Measurements from ENCODE around the gene TRAF2. TPM values are rescaled to one million over a fixed set of nuclear protein-coding genes. Genes with fewer than 3 reads are reported as not detected.

The TRAF2 gene
- total and polyA plus RNA-seq, 2 donors: 12.8 to 18.8 TPM

DNA sequence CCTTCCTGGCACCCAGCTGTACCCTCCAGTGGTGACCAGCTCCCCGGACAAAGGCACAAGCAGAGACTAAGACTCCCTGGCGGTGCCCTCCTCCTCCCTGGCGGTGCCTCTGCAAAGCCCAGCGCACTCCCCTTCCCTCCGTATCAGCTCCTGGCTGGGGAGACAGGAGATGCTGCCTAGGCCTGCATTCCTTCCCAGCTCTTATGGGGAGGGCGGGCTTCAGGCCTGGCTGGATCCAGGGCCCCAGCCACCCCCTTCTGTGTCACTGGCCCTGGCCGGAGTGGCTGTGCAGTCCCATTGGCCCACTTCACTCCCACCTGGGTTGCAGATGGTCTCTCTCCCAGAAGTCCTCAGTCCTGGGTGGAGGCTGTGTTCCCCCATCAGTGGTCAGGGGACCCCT, 72.2 kb downstream of the TRAF2 start:
- DNase-seq (ENCODE audit: low read depth in 6 of 9, low spot score in 9 of 9): no peak
- Histone ChIP-seq H3K27me3 (ENCODE audit: control insufficient read depth in 2 of 2, insufficient read depth in 1 of 2, low read length in 1 of 2) (no peaks in the 10 kb centered on the region), H3K4me3 (ENCODE audit: low read length in 2 of 2) (no peak overlapping the region), H3K9me3 (ENCODE audit: control insufficient read depth in 2 of 2, insufficient read depth in 1 of 2, low read length in 1 of 2) (peaks cover 0 to 7% of the 10 kb centered on the region in 2 donors), H3K27ac (ENCODE audit: low read depth in 1 of 2, low read length in 1 of 2) (no peak overlapping the region), H3K36me3 (ENCODE audit: control insufficient read depth in 2 of 2, insufficient read depth in 2 of 2, low read length in 1 of 2) (no peaks in the 10 kb centered on the region), H3K4me1 (ENCODE audit: control insufficient read depth in 2 of 2, insufficient read depth in 2 of 2, low read length in 2 of 2) (peaks cover 27 to 50% of the 10 kb centered on the region in 2 donors)
- 98% methylated on average over 7 of the region's 7 CpGs for WGBS

DNA sequence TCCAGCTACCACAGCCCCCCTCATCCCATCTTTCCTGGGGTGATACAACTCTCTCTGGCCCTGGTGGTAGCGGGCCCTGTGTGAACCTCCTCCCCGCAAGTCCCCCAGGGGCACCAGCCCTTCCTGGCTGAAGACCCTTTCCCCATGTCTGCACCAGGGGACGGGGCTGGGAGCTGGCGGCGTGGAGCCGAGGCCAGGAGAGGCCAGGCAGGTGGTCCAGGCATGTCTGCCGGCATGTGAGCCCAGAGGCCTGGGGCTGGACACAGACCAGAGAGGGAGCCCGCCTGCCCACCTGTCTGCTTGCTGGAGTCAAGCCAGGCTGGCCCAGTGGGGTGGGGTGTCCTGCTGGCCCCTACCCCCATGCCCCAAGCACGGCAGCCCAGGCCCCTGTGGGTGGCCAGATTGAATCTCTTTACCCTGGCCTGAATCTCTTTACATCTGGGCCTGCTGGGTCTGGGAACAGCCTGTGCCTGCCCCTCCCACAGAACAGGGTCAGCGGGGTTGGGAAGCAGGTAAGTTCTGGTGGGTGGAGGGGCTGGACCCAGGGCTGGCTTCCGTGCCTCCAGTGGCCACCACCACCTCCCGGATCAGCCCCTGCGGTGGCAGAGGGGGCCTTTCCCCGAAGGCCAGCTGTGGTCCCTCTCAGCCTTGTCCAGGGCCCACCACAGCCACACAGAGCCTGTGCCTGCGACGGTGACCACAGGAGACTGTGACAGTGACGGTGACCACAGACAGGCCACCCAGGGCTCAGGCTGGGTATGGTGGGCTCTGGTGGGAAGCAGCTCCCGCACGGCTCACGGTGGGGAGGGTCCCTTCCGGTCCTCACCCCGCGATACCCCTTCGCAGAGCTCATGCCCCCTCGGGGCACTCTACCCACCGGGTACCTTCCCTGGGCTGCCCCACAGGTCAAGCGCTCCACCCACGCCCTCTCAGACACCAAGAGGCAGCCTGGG, 72.9 kb downstream of the TRAF2 start:
- peak overlapping the region; percentile 68 to 84 for H3K27ac ChIP-seq (ENCODE audit: low read depth in 1 of 2, low read length in 1 of 2)
- H3K4me1 ChIP-seq (ENCODE audit: control insufficient read depth in 2 of 2, insufficient read depth in 2 of 2, low read length in 2 of 2): peaks cover 27 to 54% of the 10 kb centered on the region in 2 donors
- no peaks in the 10 kb centered on the region for H3K36me3 ChIP-seq (ENCODE audit: control insufficient read depth in 2 of 2, insufficient read depth in 2 of 2, low read length in 1 of 2)
- no peak for DNase-seq (ENCODE audit: low read depth in 6 of 9, low spot score in 9 of 9)
- 95% methylated on average over 28 of the region's 28 CpGs for WGBS
- H3K4me3 ChIP-seq (ENCODE audit: low read length in 2 of 2): no peak overlapping the region
- peaks cover 0 to 7% of the 10 kb centered on the region in 2 donors for H3K9me3 ChIP-seq (ENCODE audit: control insufficient read depth in 2 of 2, insufficient read depth in 1 of 2, low read length in 1 of 2)
- H3K27me3 ChIP-seq (ENCODE audit: control insufficient read depth in 2 of 2, insufficient read depth in 1 of 2, low read length in 1 of 2): no peaks in the 10 kb centered on the region

DNA sequence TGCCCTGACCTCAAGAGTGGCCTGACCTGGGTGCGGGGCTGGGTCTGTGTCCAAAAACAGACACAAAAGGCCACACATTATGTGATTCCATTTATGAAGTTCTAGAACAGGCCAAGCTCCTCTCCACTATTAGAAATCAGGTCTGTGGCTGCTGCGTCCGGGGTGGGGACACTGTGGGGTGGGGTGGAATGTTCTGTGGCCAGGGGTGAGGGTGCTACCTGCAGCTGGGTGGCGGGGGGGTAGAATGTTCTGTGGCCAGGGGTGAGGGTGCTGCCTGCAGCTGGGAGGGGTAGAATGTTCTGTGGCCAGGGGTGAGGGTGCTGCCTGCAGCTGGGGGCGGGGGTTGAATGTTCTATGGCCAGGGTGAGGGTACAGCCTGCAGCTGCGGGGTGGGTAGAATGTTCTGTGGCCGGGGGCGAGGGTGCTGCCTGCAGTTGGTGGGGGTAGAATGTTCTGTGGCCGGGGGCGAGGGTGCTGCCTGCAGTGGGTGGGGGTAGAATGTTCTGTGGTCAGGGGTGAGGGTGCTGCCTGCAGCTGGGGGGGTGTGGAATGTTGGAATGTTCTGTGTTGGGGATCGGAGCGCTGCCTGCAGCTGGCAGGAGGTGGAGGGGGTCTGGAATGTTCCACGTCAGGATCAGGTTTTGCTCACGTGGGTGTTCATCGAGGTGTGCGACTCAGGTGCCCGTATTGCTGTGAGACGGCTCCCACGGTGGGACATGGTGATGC, 74.1 kb downstream of the TRAF2 start:
- H3K27me3 ChIP-seq (ENCODE audit: control insufficient read depth in 2 of 2, insufficient read depth in 1 of 2, low read length in 1 of 2): no peaks in the 10 kb centered on the region
- no peak overlapping the region for H3K4me3 ChIP-seq (ENCODE audit: low read length in 2 of 2)
- 51% methylated on average over 19 of the region's 19 CpGs for WGBS
- H3K36me3 ChIP-seq (ENCODE audit: control insufficient read depth in 2 of 2, insufficient read depth in 2 of 2, low read length in 1 of 2): no peaks in the 10 kb centered on the region
- peak in 4 of 9 donors; percentile 37 to 65 (median 46) for DNase-seq (ENCODE audit: low read depth in 6 of 9, low spot score in 9 of 9)
- H3K9me3 ChIP-seq (ENCODE audit: control insufficient read depth in 2 of 2, insufficient read depth in 1 of 2, low read length in 1 of 2): peaks cover 0 to 7% of the 10 kb centered on the region in 2 donors
- H3K27ac ChIP-seq (ENCODE audit: low read depth in 1 of 2, low read length in 1 of 2): peak overlapping the region; percentile 76 to 84
- peaks cover 32 to 62% of the 10 kb centered on the region in 2 donors for H3K4me1 ChIP-seq (ENCODE audit: control insufficient read depth in 2 of 2, insufficient read depth in 2 of 2, low read length in 2 of 2)

GRCh38 chr9:136960938-136961275, 74.6 kb downstream of the TRAF2 start:
- H3K9me3 ChIP-seq (ENCODE audit: control insufficient read depth in 2 of 2, insufficient read depth in 1 of 2, low read length in 1 of 2): peaks cover 0 to 7% of the 10 kb centered on the region in 2 donors
- WGBS: 93% methylated on average over 15 of the region's 15 CpGs
- H3K27ac ChIP-seq (ENCODE audit: low read depth in 1 of 2, low read length in 1 of 2): peak overlapping the region; percentile 75 to 76
- peaks cover 36 to 65% of the 10 kb centered on the region in 2 donors for H3K4me1 ChIP-seq (ENCODE audit: control insufficient read depth in 2 of 2, insufficient read depth in 2 of 2, low read length in 2 of 2)
- H3K4me3 ChIP-seq (ENCODE audit: low read length in 2 of 2): no peak overlapping the region
- no peak for DNase-seq (ENCODE audit: low read depth in 6 of 9, low spot score in 9 of 9)
- H3K36me3 ChIP-seq (ENCODE audit: control insufficient read depth in 2 of 2, insufficient read depth in 2 of 2, low read length in 1 of 2): no peaks in the 10 kb centered on the region
- H3K27me3 ChIP-seq (ENCODE audit: control insufficient read depth in 2 of 2, insufficient read depth in 1 of 2, low read length in 1 of 2): peaks cover 0 to under 1% of the 10 kb centered on the region in 2 donors

- Histone ChIP-seq H3K4me3 (ENCODE audit: low read length in 2 of 2) (no peak overlapping the region), H3K9me3 (ENCODE audit: control insufficient read depth in 2 of 2, insufficient read depth in 1 of 2, low read length in 1 of 2) (peaks cover 0 to 7% of the 10 kb centered on the region in 2 donors), H3K27me3 (ENCODE audit: control insufficient read depth in 2 of 2, insufficient read depth in 1 of 2, low read length in 1 of 2) (peaks cover 0 to 3% of the 10 kb centered on the region in 2 donors), H3K27ac (ENCODE audit: low read depth in 1 of 2, low read length in 1 of 2) (peak overlapping the region; percentile 75 to 76), H3K36me3 (ENCODE audit: control insufficient read depth in 2 of 2, insufficient read depth in 2 of 2, low read length in 1 of 2) (no peaks in the 10 kb centered on the region), H3K4me1 (ENCODE audit: control insufficient read depth in 2 of 2, insufficient read depth in 2 of 2, low read length in 2 of 2) (peaks cover 40 to 71% of the 10 kb centered on the region in 2 donors)
- 91% methylated on average over 23 of the region's 23 CpGs for WGBS
- peak in 1 of 9 donors; percentile 27 for DNase-seq (ENCODE audit: low read depth in 6 of 9, low spot score in 9 of 9)
Observed at GRCh38 chr9:136961279-136962065, 75.2 kb downstream of the TRAF2 start.

GRCh38 chr9:136962163-136962562, 75.8 kb downstream of the TRAF2 start:
- H3K27ac ChIP-seq (ENCODE audit: low read depth in 1 of 2, low read length in 1 of 2): peak overlapping the region; percentile 25 to 75
- no peak overlapping the region for H3K4me3 ChIP-seq (ENCODE audit: low read length in 2 of 2)
- peaks cover 0 to 3% of the 10 kb centered on the region in 2 donors for H3K27me3 ChIP-seq (ENCODE audit: control insufficient read depth in 2 of 2, insufficient read depth in 1 of 2, low read length in 1 of 2)
- 99% methylated on average over 9 of the region's 9 CpGs for WGBS
- no peaks in the 10 kb centered on the region for H3K36me3 ChIP-seq (ENCODE audit: control insufficient read depth in 2 of 2, insufficient read depth in 2 of 2, low read length in 1 of 2)
- peaks cover 0 to 7% of the 10 kb centered on the region in 2 donors for H3K9me3 ChIP-seq (ENCODE audit: control insufficient read depth in 2 of 2, insufficient read depth in 1 of 2, low read length in 1 of 2)
- H3K4me1 ChIP-seq (ENCODE audit: control insufficient read depth in 2 of 2, insufficient read depth in 2 of 2, low read length in 2 of 2): peaks cover 40 to 72% of the 10 kb centered on the region in 2 donors
- no peak for DNase-seq (ENCODE audit: low read depth in 6 of 9, low spot score in 9 of 9)

- Histone ChIP-seq H3K36me3 (ENCODE audit: control insufficient read depth in 2 of 2, insufficient read depth in 2 of 2, low read length in 1 of 2) (no peaks in the 10 kb centered on the region), H3K27me3 (ENCODE audit: control insufficient read depth in 2 of 2, insufficient read depth in 1 of 2, low read length in 1 of 2) (peaks cover 0 to 3% of the 10 kb centered on the region in 2 donors), H3K27ac (ENCODE audit: low read depth in 1 of 2, low read length in 1 of 2) (peak overlapping the region in 1 of 2 donors; percentile 55), H3K9me3 (ENCODE audit: control insufficient read depth in 2 of 2, insufficient read depth in 1 of 2, low read length in 1 of 2) (peaks cover 0 to 7% of the 10 kb centered on the region in 2 donors), H3K4me3 (ENCODE audit: low read length in 2 of 2) (no peak overlapping the region), H3K4me1 (ENCODE audit: control insufficient read depth in 2 of 2, insufficient read depth in 2 of 2, low read length in 2 of 2) (peaks cover 40 to 72% of the 10 kb centered on the region in 2 donors)
- no peak for DNase-seq (ENCODE audit: low read depth in 6 of 9, low spot score in 9 of 9)
- WGBS: 95% methylated on average over 11 of the region's 11 CpGs
Observed at GRCh38 chr9:136962701-136963248, 76.5 kb downstream of the TRAF2 start.

DNA sequence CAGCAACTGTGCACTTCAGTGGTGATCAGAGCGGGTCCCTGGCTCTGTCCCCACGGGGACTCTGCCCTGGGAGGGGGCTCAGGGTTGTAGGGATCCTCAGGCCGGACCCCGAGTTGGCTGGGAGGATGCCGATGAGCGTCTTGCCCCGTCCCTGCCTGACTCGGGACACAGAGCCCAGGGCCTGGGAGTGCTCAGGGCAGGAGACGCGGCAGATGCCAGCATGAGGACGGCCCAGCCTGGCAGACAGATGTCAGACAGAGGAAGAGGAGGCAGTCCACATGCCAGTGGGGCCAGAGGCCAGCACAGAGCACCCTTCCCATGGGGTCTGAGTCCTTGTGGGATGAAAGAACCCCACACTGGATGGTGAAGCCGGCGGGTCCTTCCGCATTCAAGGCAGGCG, 77.0 kb downstream of the TRAF2 start:
- 97% methylated on average over 15 of the region's 15 CpGs for WGBS
- no peak overlapping the region for H3K4me3 ChIP-seq (ENCODE audit: low read length in 2 of 2)
- H3K9me3 ChIP-seq (ENCODE audit: control insufficient read depth in 2 of 2, insufficient read depth in 1 of 2, low read length in 1 of 2): peaks cover 0 to 7% of the 10 kb centered on the region in 2 donors
- H3K27me3 ChIP-seq (ENCODE audit: control insufficient read depth in 2 of 2, insufficient read depth in 1 of 2, low read length in 1 of 2): peaks cover 0 to 3% of the 10 kb centered on the region in 2 donors
- no peak overlapping the region for H3K27ac ChIP-seq (ENCODE audit: low read depth in 1 of 2, low read length in 1 of 2)
- DNase-seq (ENCODE audit: low read depth in 6 of 9, low spot score in 9 of 9): no peak
- no peaks in the 10 kb centered on the region for H3K36me3 ChIP-seq (ENCODE audit: control insufficient read depth in 2 of 2, insufficient read depth in 2 of 2, low read length in 1 of 2)
- H3K4me1 ChIP-seq (ENCODE audit: control insufficient read depth in 2 of 2, insufficient read depth in 2 of 2, low read length in 2 of 2): peaks cover 40 to 70% of the 10 kb centered on the region in 2 donors

All from thymus (tissue), 11 donors.